Ishikawa (cell line): ENCODE measurements around the gene ACYP2.

Experiments used
- CEBPB ChIP-seq: IDR thresholded peaks from 2 replicates; pipeline ENCODE4 v1.6.1; 2012
- EGR1 ChIP-seq: IDR thresholded peaks from 2 replicates; pipeline ENCODE4 v1.6.1; 2012
- EP300 ChIP-seq: IDR thresholded peaks from 2 replicates; pipeline ENCODE4 v1.6.1; 2012; ENCODE audit warnings: borderline replicate concordance
- MAX ChIP-seq: IDR thresholded peaks from 2 replicates; pipeline ENCODE4 v1.6.1; 2012
- NFIC ChIP-seq: IDR thresholded peaks from 2 replicates; pipeline ENCODE4 v1.6.1; 2012
- RAD21 ChIP-seq: IDR thresholded peaks from 2 replicates; pipeline ENCODE4 v1.6.1; 2012; ENCODE audit warnings: low read depth
- REST ChIP-seq: IDR thresholded peaks from 2 replicates; pipeline ENCODE4 v1.6.1; 2012; ENCODE audit warnings: low read depth, mild to moderate bottlenecking
- TAF1 ChIP-seq: IDR thresholded peaks from 2 replicates; pipeline ENCODE4 v1.6.1; 2012; ENCODE audit warnings: low read depth, mild to moderate bottlenecking
- TCF12 ChIP-seq: IDR thresholded peaks from 2 replicates; pipeline ENCODE4 v1.6.1; 2012; ENCODE audit warnings: low read depth
- USF1 ChIP-seq: IDR thresholded peaks from 2 replicates; pipeline ENCODE4 v1.6.1; 2012
- YY1 ChIP-seq: IDR thresholded peaks from 2 replicates; pipeline ENCODE4 v1.6.1; 2012; ENCODE audit warnings: low read depth
- ZBTB7A ChIP-seq: IDR thresholded peaks from 2 replicates; pipeline ENCODE4 v1.6.1; 2012; ENCODE audit warnings: low read depth

GRCh38 chr2:54295911-54296310 is 180.5 kb downstream of the ACYP2 start:
- peak; percentile 40; the same call in 1 of the 2 replicates for TF ChIP-seq MAX
- no peak for TF ChIP-seq EP300
- no peak for TF ChIP-seq YY1
- TF ChIP-seq REST = no peak
- TF ChIP-seq EGR1 = no peak
- TF ChIP-seq CEBPB = no peak
- TF ChIP-seq USF1 = no peak
- no peak for TF ChIP-seq TCF12
- no peak for TF ChIP-seq TAF1
- TF ChIP-seq RAD21 = no peak
- no peak for TF ChIP-seq NFIC
- TF ChIP-seq ZBTB7A = no peak
